GM18517 (cell line): Measurements from ENCODE around the gene SYT1.

ENCODE experiments used
- ATAC-seq: cut with Tn5 transposase; IDR thresholded peaks from one replicate; pipeline ENCODE4 v1.9.1; 2021; ENCODE audit warnings: mild to moderate bottlenecking, moderate library complexity; ENCODE audit not compliant: unreplicated experiment

Gene SYT1

GRCh38 chr12:79125358-79125757 is 260.8 kb downstream of the SYT1 start:
- ATAC-seq: no peak

- ATAC-seq: peak; percentile 98
These were observed 262.7 kb downstream of the SYT1 start for GRCh38 chr12:79127271-79127751.

DNA sequence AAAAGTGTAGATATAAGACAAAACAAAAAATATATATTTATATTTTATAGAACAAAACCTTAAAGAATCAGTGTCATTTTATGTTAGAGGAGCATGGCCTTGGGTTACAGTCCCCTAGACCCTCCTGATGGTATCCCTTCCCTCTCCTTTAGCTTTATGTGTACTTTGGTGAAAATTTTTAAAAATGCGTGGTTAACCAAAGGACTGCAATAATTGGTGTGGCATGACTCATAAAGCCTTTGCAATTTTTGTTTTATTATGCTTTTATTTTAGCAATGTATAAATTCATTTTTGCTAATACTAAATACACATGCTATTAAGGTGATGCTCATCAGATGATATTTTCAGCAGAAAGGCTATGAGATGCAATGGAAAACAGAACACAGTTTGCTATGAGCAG is 264.4 kb downstream of the SYT1 start:
- no peak for ATAC-seq

DNA sequence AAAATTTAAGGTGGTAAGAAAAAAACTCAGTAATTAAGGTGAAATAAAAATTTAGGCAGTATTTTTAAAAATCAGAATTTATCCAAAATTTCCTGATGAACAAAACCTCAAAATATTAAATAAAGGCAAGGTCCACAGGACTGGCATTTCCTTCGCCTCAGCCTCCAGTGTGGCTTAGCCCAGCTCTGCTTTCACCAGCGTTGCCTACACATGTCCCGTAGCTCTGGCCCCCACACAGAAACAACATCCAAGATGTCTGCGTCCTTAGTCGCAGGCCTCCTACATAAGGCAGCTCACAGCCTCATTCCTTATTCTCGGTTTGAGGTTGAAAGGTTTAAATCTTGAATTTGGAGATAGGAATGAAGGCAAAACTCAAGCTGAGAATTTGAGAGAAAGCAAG is 274.3 kb downstream of the SYT1 start:
- ATAC-seq: no peak

DNA sequence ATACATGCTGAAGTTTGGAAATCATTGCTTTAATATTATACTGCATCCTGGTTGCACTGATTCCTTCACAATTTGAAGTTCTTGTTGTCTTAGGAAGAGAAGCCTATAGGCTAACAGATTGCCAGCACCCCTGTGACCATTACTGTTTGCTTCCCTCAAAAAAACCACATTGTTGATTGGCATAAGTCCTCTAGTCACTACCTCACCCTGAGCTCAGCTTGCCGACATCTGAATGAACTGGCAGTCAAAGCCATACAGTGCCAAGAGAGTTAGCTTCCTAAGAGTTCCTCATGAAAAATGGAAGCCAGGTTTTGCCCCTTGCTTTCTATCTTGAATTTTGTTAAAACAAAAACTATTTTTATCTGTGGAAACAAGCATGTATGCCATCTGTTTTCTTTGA is 276.1 kb downstream of the SYT1 start:
- ATAC-seq: no peak

DNA sequence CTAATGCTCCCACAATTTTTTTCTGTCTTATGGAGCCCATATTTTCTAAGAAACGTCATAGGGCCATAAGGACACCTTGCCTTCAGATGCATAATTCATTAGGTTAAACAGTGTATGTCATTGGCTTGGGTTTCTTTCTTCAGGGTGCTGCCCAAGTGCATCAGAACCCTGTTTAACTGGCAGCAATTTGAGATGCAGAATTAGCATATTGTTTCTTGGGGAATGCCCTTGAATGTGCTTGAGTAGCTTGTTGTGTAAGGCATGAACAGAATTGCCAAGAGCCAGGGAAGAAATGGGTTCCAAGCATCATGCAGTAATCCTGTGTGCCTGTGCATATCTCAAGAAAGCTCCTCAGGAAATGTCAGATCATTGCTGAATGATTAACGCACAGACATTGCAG is 277.2 kb downstream of the SYT1 start:
- ATAC-seq: no peak

GRCh38 chr12:79143803-79144202 is 279.2 kb downstream of the SYT1 start:
- no peak for ATAC-seq

GRCh38 chr12:79151956-79152355 is 287.4 kb downstream of the SYT1 start:
- no peak for ATAC-seq

DNA sequence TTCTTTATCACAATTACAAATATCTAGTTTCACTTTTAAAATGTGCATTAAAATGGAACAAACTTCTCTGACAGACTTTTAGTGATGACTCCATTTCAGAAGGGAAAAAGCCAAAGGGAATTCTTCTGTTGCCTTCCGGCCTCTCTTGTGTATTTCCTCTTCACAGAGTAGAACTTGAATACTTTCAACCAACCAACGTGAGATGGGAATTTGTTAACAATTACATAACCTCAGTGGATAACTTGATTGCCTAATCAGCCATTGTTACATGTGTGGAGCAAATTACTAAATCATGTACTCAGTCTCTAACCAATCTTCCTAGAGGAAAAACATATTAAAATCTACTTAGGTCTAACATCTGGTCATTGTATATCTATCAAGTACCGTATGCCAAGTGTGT is 291.1 kb downstream of the SYT1 start:
- no peak for ATAC-seq

GRCh38 chr12:79156846-79157463 is 292.4 kb downstream of the SYT1 start:
- ATAC-seq: peak; percentile 59

DNA sequence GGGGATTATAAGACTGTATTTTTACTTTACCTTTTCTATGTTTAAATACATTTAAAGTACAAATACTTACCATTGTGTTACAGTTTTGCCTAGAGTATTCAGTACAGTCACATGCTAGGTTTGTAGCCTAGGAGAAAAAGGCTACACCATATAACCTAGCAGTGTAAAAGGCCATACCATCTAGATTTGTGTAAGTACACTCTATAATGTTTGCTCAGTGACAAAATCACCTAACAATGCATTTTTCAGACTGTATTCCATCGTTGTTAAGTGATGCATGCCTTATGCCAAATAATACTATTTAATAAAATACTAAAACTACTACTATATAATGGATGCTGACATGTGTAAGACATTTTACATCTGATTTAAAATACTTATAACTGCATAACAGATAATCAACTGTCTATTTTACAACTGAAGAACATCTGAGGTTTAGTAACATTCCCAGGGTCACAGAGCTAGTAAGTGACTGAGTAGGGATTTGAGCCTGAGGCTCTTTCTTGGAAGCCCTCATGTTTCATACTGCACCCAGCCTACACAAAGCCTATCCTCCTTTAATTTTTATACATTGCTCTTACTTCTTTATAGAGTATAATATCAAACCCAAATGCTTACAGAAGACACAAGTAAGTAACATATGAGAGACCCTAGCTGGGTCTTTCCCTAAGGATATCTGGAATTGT is 296.8 kb downstream of the SYT1 start:
- ATAC-seq: no peak

- no peak for ATAC-seq
These were observed 297.7 kb downstream of the SYT1 start for GRCh38 chr12:79162147-79162772.

GRCh38 chr12:79162948-79163347 is 298.4 kb downstream of the SYT1 start:
- ATAC-seq: no peak

DNA sequence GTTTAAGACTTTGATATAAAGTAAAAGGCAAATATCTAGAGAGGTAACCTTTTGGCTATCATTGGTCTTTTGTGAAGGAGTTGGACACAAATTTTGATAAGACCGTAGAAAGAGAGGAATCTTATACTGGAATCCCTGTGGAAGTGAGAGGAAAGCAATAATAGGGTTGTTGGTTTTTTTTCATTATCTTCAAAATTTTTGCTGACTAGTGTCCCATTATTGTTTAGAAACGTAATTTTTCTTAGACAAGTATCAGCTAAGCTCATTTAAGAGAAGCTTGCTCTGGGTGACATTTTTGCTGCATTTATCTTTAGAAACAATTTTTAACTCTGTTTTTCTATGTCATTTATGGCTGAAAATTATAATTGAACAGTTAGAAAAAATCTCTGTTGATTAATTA is 300.3 kb downstream of the SYT1 start:
- no peak for ATAC-seq

DNA sequence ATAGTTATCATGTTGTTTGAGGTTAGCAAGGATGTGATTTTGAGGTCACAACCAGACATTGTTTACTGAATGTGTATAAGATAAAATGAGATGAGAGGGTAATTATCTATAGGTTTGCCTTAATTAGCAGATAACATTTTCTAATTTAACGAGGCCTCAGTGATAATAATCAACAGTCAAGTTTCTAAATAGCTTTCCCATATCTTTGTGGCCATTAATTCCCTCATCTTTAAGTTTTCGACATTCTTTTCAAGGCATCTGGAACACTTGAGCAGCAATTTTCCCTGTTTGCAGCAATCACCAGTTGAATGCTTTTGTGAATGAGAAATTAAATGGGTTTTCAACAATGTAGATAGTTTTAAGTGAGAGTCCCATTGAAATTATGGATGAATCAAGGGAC is 304.1 kb downstream of the SYT1 start:
- ATAC-seq: no peak

- ATAC-seq: peak; percentile 79
These were observed 310.1 kb downstream of the SYT1 start for GRCh38 chr12:79174626-79175025.

DNA sequence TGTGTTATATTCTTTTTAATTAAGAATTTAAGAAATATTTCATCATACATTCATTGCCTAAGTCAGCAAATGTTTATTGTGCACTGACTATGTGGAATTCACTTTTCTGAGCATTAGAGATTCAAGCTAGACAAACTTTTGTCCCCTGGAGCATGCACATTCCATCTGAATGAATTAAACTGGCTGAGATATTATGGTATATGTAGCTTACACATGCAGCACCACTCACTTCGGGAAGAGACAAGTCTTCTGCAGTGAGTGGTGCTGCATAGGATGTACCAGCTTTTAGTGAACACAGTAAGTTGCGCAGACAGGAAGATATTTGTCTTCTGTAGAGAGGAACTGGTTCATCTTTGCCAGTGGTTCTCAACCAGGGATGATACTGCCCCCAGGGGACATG is 318.4 kb downstream of the SYT1 start:
- no peak for ATAC-seq

DNA sequence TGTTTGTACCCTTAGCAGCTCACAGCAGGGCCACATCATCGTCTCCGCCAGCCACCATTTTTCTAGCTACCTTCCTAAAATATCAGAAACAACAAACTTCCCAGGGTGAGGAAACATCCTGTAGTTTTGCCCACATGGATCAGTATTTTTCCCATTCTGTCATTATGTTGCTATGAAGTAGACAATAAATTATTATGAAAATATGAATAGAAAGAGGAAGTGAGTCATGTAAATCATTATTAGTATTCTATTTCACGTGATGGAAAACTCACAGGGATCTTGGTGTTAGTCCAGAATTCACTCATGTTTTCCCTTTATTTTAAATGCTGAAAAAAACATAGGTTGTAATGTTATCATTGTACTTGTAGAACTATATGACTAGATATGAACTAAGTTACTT is 319.4 kb downstream of the SYT1 start:
- no peak for ATAC-seq

DNA sequence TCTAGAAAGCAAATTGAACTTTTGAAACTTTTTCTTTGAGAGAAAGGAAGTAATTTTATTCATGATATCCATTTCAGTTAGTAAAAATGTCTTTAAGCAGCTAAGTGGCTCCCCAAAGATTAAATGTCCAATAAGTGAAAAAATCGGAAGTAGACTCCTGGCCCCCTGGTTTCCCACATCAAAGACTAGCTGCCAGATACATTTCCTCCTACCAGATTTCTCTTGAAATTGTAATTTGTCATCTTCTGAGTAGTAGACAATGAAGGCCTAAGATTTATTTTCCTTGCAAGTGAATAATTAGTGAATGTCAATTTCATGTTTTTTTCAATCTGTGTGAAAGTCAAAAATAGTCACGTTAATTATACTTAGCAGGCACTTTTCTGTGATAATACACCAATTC is 321.9 kb downstream of the SYT1 start:
- no peak for ATAC-seq

DNA sequence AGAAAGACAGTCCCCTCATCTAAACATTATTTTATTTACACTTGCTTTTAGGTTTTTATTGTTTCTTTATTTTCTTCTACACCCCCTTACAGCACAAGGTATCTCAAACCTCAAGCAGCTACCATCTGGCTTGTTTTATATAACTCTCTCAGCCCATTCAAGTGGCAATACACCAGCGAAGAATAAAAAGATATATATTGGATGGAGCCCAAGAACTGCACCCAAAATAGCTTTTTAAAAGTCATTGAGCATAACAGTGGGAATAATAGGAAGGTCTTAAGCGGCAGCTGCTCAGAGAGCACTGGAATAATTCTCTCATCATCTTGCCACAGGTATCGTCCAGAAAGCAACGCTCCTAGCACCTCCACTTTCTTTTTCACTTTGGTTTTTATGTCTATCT is 322.5 kb downstream of the SYT1 start:
- no peak for ATAC-seq

- peak; percentile 52 for ATAC-seq
These were observed 326.8 kb downstream of the SYT1 start for GRCh38 chr12:79191391-79191790.

DNA sequence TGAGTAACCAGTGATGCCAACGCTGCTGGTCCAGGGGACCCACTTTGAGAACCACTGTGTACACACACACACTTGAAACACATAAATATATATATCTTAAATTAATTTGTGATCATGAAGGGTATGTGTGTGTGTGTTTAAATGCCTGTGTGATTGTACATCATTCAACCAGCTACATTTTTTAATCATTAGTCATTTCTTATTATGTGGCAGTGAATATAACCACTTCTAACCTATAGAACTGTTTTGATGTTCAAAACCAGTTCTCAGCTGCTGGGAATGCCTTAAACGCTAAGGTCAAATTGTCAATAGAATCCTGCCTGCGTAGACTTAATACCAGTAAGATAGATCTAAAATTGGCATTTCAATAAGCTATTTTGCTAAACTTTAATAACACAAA is 330.0 kb downstream of the SYT1 start:
- ATAC-seq: no peak
